Gastrocnemius medialis (tissue), 4 donors: ENCODE data around the gene LGALS12.

ENCODE experiments used
- POLR2A ChIP-seq, 2 donors: fragments of 450-650 bp; IDR thresholded peaks; one replicate each; pipeline ENCODE4 v1.6.1; 2017; ENCODE audit warnings: antibody characterized with exemption in 2 of 2, mild to moderate bottlenecking in 2 of 2, moderate library complexity in 2 of 2
- TF ChIP-seq, protein P1 (sequence below), 5 experiments: fragments of 450-650 bp in 3 of 5; fragments of 200-600 bp in 2 of 5; sonication (generic) in 2 of 5; IDR thresholded peaks in 4 of 5; conservative IDR thresholded peaks in 1 of 5; 1 replicate in 4 of 5; 2 replicates in 1 of 5; pipeline ENCODE4 v1.5.1; 2016 to 2019; ENCODE audit warnings: antibody characterized with exemption in 5 of 5, mild to moderate bottlenecking in 3 of 5, moderate library complexity in 3 of 5

DNA sequence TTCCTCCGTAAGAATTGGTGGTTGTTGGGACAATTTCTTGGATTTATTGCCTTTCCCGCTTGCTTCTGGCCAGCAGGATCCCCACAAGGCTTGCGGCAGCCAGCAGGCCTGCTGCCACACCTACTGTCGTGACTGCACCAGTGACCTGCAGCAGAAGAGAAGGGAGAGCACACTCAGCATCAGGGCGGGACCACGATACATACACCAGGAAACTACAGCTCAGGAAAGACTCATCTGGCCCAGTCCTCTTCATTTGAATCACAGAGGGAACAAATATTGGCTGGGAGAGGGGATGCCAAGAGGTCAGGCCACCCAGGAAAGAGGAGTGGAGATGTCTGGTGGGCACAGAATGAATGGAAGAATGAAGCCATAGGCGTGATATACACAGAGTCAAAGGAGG lies 47.0 kb downstream of the LGALS12 start:
- TF ChIP-seq, protein P1, sequence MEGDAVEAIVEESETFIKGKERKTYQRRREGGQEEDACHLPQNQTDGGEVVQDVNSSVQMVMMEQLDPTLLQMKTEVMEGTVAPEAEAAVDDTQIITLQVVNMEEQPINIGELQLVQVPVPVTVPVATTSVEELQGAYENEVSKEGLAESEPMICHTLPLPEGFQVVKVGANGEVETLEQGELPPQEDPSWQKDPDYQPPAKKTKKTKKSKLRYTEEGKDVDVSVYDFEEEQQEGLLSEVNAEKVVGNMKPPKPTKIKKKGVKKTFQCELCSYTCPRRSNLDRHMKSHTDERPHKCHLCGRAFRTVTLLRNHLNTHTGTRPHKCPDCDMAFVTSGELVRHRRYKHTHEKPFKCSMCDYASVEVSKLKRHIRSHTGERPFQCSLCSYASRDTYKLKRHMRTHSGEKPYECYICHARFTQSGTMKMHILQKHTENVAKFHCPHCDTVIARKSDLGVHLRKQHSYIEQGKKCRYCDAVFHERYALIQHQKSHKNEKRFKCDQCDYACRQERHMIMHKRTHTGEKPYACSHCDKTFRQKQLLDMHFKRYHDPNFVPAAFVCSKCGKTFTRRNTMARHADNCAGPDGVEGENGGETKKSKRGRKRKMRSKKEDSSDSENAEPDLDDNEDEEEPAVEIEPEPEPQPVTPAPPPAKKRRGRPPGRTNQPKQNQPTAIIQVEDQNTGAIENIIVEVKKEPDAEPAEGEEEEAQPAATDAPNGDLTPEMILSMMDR (IDR thresholded peaks at IDR 0.05 in 4 of 5, conservative IDR thresholded peaks at IDR 0.05 in 1 of 5) = no peak
- no peak for TF ChIP-seq POLR2A (IDR thresholded peaks at IDR 0.05)
